ENCODE measurements around the gene POU2F1. TPM values are rescaled to one million over a fixed set of nuclear protein-coding genes. Genes with fewer than 3 reads are reported as not detected.

Gene POU2F1
- total and polyA plus RNA-seq, 2 experiments from 2014 or later = 38.8 to 66.1 TPM

- ATAC-seq = no peak
- TF ChIP-seq JUNB (IDR thresholded peaks at IDR 0.05; ENCODE audit: unreplicated experiment) (no peak), EZH2 (IDR thresholded peaks at IDR 0.05; ENCODE audit: low read depth, unreplicated experiment) (no peak), REST (IDR thresholded peaks at IDR 0.05; ENCODE audit: unreplicated experiment) (no peak), CREB1 (CRISPR knock-in tag; IDR thresholded peaks at IDR 0.05; ENCODE audit: low read depth) (no peak)
- peaks cover 16% of the 10 kb centered on the region for H3K4me1 Mint-ChIP-seq
- no peaks in the 10 kb centered on the region for H3K79me2 ChIP-seq (replicated peaks; ENCODE audit: insufficient read depth)
- H3K27ac ChIP-seq (ENCODE audit: low read depth) = no peak overlapping the region
- peak overlapping the region; percentile 65; the same call in 1 of the 2 replicates for H3K27ac Mint-ChIP-seq
- H3K36me3 ChIP-seq (ENCODE audit: insufficient read depth) = no peaks in the 10 kb centered on the region
- H3K4me3 ChIP-seq = no peak overlapping the region
- peaks cover 5% of the 10 kb centered on the region for H3K27me3 Mint-ChIP-seq (ENCODE audit: insufficient read depth, low read depth, poor library complexity)
- DNase-seq (ENCODE audit: low spot score) = no peak
- no peaks in the 10 kb centered on the region for H3F3A ChIP-seq (replicated peaks; ENCODE audit: low read depth)
- H3K27me3 ChIP-seq (ENCODE audit: insufficient read depth) = no peaks in the 10 kb centered on the region
- H3K36me3 Mint-ChIP-seq (ENCODE audit: low read depth) = no peaks in the 10 kb centered on the region
- no peak overlapping the region for H3K4me2 ChIP-seq
- H3K4me3 Mint-ChIP-seq = no peak overlapping the region
- H2AFZ ChIP-seq = 0 out of 2 replicates have a peak overlapping the region, but pooled peaks have one; percentile 23
- H3K9me3 Mint-ChIP-seq = no peaks in the 10 kb centered on the region
- H3K9me2 ChIP-seq (ENCODE audit: insufficient read depth) = no peaks in the 10 kb centered on the region
- no peaks in the 10 kb centered on the region for H4K20me1 ChIP-seq (replicated peaks; ENCODE audit: insufficient read depth)
- H3K4me1 ChIP-seq (ENCODE audit: insufficient read depth) = no peaks in the 10 kb centered on the region; the same call in 1 of the 2 replicates
These were observed 252.3 kb downstream of the POU2F1 start for GRCh38 chr1:167472752-167473521.

- ATAC-seq (no peak), DNase-seq (ENCODE audit: low spot score) (no peak)
- Histone ChIP-seq H3K27ac (ENCODE audit: low read depth) (no peak overlapping the region), H2AFZ (no peak overlapping the region), H3K4me2 (no peak overlapping the region), H3K4me1 (ENCODE audit: insufficient read depth) (no peaks in the 10 kb centered on the region; the same call in 1 of the 2 replicates), H4K20me1 (replicated peaks; ENCODE audit: insufficient read depth) (no peaks in the 10 kb centered on the region), H3K27me3 (ENCODE audit: insufficient read depth) (no peaks in the 10 kb centered on the region), H3K4me3 (no peak overlapping the region), H3K36me3 (ENCODE audit: insufficient read depth) (no peaks in the 10 kb centered on the region), H3F3A (replicated peaks; ENCODE audit: low read depth) (no peaks in the 10 kb centered on the region), H3K79me2 (replicated peaks; ENCODE audit: insufficient read depth) (no peaks in the 10 kb centered on the region), H3K9me2 (ENCODE audit: insufficient read depth) (no peaks in the 10 kb centered on the region)
- H3K36me3 Mint-ChIP-seq (ENCODE audit: low read depth) = no peaks in the 10 kb centered on the region
- peaks cover 4% of the 10 kb centered on the region for H3K27me3 Mint-ChIP-seq (ENCODE audit: insufficient read depth, low read depth, poor library complexity)
- no peak overlapping the region; the same call in 1 of the 2 replicates for H3K27ac Mint-ChIP-seq
- no peak overlapping the region for H3K4me3 Mint-ChIP-seq
- no peaks in the 10 kb centered on the region for H3K9me3 Mint-ChIP-seq
- H3K4me1 Mint-ChIP-seq = peaks cover 8% of the 10 kb centered on the region
- TF ChIP-seq EZH2phosphoT487 (IDR thresholded peaks at IDR 0.05; ENCODE audit: unreplicated experiment) (no peak), POLR2AphosphoS5 (IDR thresholded peaks at IDR 0.05; ENCODE audit: low read depth) (no peak), ZNF331 (CRISPR knock-in tag; IDR thresholded peaks at IDR 0.05; ENCODE audit: low read depth) (no peak), CTCF (conservative IDR thresholded peaks at IDR 0.05; ENCODE audit: low read depth in 2 of 2) (no peak), EZH2 (IDR thresholded peaks at IDR 0.05; ENCODE audit: low read depth, unreplicated experiment) (no peak), ETS1 (IDR thresholded peaks at IDR 0.05) (no peak), CREB1 (CRISPR knock-in tag; IDR thresholded peaks at IDR 0.05; ENCODE audit: low read depth) (no peak), NANOG (IDR thresholded peaks at IDR 0.05; ENCODE audit: borderline replicate concordance) (no peak), REST (IDR thresholded peaks at IDR 0.05; ENCODE audit: unreplicated experiment) (no peak), ZNF114 (CRISPR knock-in tag; IDR thresholded peaks at IDR 0.05) (no peak)
These were observed 253.1 kb downstream of the POU2F1 start for GRCh38 chr1:167473761-167474160.
